22Rv1 (cell line): Measurements from ENCODE around the gene ZNF385C.
"Not testable (repeated sequence)": the region's sequence is repeated elsewhere in the genome, so short reads cannot be mapped to it uniquely, and the experiment has no call there.

Experiments used
- H3K27ac ChIP-seq: fragments of 450-650 bp; 2 replicates; pipeline ENCODE4 v1.5.1; 2017
- CTCF ChIP-seq: fragments of 450-650 bp; IDR thresholded peaks from 2 replicates; pipeline ENCODE4 v1.5.1; 2017; ENCODE audit warnings: mild to moderate bottlenecking
- ZFX ChIP-seq: fragments of 450-650 bp; IDR thresholded peaks from 2 replicates; pipeline ENCODE4 v1.6.1; 2017; ENCODE audit warnings: antibody characterized with exemption, borderline replicate concordance

The ZNF385C gene, protein sequence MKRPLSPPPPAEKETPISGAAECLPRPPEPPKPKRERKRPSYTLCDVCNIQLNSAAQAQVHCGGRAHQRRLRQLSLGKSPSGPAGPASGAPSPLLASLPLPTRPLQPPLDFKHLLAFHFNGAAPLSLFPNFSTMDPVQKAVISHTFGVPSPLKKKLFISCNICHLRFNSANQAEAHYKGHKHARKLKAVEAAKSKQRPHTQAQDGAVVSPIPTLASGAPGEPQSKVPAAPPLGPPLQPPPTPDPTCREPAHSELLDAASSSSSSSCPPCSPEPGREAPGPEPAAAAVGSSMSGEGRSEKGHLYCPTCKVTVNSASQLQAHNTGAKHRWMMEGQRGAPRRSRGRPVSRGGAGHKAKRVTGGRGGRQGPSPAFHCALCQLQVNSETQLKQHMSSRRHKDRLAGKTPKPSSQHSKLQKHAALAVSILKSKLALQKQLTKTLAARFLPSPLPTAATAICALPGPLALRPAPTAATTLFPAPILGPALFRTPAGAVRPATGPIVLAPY

GRCh38 chr17:42097691-42098631 is at the start of gene ZNF385C:
Gene ZNF385C (minus strand): TSS chr17:42098473. CDS start chr17:42063056, 35,417 bp downstream.
- TF ChIP-seq ZFX (no peak), CTCF (no peak)
- H3K27ac ChIP-seq: no peak within 1 kb of the TSS

DNA sequence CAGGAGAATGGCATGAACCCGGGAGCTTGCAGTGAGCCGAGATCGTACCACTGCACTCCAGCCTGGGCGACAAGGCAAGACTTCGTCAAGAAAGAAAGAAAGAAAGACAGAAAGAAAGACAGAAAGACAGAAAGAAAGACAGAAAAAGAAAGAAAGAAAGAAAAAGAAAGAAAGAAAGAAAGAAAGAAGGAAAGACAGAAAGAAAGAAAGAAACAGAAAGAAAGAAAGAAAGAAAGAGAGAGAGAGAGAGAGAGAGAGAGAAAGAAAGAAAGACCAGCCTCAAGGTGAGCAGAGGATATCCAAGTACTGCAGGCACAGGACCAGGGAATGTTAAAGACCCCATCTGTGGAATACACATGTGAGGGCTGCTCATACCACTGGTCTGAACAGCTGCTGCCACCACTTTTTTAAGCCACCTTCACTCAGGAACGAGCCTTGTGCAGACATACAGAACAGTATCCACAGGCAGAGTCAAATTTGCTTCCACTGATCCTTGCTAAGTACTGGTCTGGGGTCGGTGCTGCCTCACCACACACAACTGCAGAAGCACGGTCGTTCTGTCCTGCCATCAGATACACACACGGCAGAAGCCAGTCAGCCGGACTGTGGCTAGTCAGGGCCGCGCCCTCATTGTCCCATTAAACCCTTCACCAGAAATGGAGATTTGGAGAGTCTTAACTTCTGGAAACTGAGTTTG is 48.8 kb upstream of the ZNF385C start:
- TF ChIP-seq ZFX (no peak), CTCF (no peak)
- H3K27ac ChIP-seq: no peak overlapping the region

- not testable (repeated sequence) for H3K27ac ChIP-seq
Observed at GRCh38 chr17:42143138-42143537, 44.9 kb upstream of the ZNF385C start.

DNA sequence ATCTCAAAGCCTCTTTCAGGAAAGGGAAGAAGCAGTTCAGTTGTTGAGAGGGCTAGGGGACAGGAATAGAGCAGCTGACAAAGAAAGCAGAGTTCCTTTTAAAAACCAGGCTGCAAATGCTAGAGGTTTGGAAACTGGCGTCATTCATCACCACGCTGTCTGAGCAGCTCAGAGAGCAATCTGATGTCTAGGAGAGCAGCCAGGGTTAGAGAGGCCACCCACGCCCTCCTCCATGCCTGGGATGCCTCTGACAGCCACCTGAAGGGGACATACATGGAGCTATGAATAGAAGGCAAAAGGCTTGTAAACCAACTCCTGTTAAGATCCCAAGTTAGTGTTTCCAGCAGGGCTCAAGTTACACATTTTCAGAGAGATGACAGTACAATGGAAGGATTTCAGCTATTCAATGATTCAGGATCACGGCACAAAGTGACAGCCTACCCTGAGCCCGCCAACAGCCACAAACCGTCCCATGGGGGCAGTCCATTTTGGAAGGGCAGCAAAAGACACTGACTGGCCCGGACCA is 44.2 kb upstream of the ZNF385C start:
- TF ChIP-seq ZFX: no peak
- no peak for TF ChIP-seq CTCF
- no peak overlapping the region for H3K27ac ChIP-seq

DNA sequence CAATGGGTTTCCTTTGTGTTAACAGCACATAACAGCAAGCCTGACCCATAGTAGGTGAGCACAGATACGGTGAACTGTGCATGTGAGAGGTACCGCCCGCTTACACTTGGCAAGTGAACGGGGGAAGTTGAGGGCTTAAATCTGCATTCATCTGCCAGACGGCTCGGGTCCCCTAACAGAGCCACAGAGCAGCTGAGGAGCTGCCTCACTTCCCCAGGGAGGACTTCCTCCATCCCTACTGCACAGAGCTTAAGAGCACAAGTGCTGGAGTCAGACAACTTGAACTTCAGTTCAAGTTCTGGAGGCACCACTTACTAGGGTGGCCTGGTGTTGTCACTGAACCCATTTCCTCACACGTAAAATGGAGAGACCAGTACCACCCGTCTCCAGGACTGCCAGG is 43.1 kb upstream of the ZNF385C start:
- no peak overlapping the region for H3K27ac ChIP-seq
- TF ChIP-seq ZFX: no peak

DNA sequence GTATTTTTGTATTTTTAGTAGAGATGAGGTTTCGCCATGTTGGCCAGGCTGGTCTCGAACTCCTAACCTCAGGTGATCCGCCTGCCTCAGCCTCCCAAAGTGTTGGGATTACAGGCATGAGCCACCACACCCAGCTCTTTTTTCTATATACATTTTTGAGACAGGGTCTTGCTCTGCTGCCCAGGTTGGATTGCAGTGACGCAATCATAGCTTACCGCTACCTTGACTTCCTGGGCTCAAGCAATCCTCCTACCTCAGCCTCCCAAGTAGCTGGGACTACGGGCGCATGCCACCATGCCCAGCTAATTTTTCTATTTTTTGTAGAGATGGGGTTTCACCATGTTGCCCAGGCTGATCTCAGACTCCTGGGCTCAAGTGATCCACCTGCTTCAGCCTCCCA is 42.4 kb upstream of the ZNF385C start:
- not testable (repeated sequence) for H3K27ac ChIP-seq

- no peak for TF ChIP-seq CTCF
- TF ChIP-seq ZFX: no peak
- H3K27ac ChIP-seq: no peak overlapping the region
Observed at GRCh38 chr17:42138749-42139492, 40.6 kb upstream of the ZNF385C start.

DNA sequence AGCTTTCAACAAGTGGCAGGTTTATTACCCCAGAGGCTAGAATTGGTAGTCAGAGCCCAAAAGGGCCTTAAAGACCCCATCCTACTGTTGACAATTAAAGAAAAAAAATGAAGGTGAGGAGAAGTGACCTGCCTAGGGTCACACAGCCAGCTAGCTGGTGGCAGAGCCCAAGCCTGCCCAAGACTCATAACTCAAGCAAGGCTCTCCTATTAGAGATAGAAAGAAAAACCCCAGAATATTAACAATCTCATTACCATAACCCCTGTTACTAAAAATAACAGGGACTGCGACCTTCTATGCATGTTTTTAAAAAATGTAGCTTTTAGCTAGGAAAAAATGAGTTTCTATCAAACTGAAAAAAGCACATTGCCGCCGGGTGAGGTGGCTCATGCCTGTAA is 38.4 kb upstream of the ZNF385C start:
- peak overlapping the region; percentile 70 for H3K27ac ChIP-seq
- TF ChIP-seq CTCF: no peak
- no peak for TF ChIP-seq ZFX
